ENCODE results near the gene SLC5A8.

- TF ChIP-seq, protein P1, sequence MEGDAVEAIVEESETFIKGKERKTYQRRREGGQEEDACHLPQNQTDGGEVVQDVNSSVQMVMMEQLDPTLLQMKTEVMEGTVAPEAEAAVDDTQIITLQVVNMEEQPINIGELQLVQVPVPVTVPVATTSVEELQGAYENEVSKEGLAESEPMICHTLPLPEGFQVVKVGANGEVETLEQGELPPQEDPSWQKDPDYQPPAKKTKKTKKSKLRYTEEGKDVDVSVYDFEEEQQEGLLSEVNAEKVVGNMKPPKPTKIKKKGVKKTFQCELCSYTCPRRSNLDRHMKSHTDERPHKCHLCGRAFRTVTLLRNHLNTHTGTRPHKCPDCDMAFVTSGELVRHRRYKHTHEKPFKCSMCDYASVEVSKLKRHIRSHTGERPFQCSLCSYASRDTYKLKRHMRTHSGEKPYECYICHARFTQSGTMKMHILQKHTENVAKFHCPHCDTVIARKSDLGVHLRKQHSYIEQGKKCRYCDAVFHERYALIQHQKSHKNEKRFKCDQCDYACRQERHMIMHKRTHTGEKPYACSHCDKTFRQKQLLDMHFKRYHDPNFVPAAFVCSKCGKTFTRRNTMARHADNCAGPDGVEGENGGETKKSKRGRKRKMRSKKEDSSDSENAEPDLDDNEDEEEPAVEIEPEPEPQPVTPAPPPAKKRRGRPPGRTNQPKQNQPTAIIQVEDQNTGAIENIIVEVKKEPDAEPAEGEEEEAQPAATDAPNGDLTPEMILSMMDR (IDR thresholded peaks at IDR 0.05; ENCODE audit: low read depth, low read length, missing input control): no peak
- TF ChIP-seq SP1 (IDR thresholded peaks at IDR 0.05) (no peak), REST (IDR thresholded peaks at IDR 0.05) (no peak), JUND (IDR thresholded peaks at IDR 0.05) (no peak), MAX (IDR thresholded peaks at IDR 0.05) (no peak), HNF4G (IDR thresholded peaks at IDR 0.05) (no peak), EGR1 (IDR thresholded peaks at IDR 0.05; ENCODE audit: low read depth in 2 of 2) (no peak), RAD21 (IDR thresholded peaks at IDR 0.05) (no peak), YY1 (IDR thresholded peaks at IDR 0.05) (no peak)
These were observed at the start of gene SLC5A8 for GRCh38 chr12:101209319-101210302.
